ENCODE data around the gene AIF1. TPM values are rescaled to one million over a fixed set of nuclear protein-coding genes. Genes with fewer than 3 reads are reported as not detected.

The AIF1 gene
- total and polyA plus RNA-seq, 2 experiments from 2014 or later = 13.3 to 33.7 TPM

DNA sequence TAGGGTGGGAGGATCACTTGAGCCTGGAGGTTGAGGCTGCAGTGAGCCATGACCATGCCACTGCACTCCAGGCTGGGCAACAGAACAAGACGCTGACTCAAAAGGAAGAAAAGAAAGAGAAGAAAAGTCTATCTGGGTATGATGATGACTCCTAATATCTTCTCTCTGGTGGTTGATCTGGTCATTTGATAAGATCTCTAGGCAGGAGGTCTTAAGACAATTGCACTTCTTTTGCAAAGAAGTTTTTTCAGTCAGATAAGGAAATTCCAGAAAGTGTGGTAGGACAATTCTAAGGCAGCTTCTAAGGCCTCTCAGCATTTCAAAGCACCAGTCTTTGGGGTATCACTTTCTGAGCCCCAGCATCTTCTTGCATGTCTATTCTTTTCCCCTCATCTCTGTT is 7.7 kb upstream of the AIF1 start:
- Histone ChIP-seq H4K20me1 (replicated peaks; ENCODE audit: insufficient read depth) (no peaks in the 10 kb centered on the region), H3K36me3 (ENCODE audit: insufficient read depth) (no peaks in the 10 kb centered on the region), H3K27ac (ENCODE audit: low read depth) (no peak overlapping the region), H3K79me2 (replicated peaks; ENCODE audit: insufficient read depth) (no peaks in the 10 kb centered on the region), H3K27me3 (ENCODE audit: insufficient read depth) (no peaks in the 10 kb centered on the region), H3K4me1 (ENCODE audit: insufficient read depth) (peaks cover 3% of the 10 kb centered on the region; the same call in 1 of the 2 replicates), H3F3A (replicated peaks; ENCODE audit: low read depth) (no peaks in the 10 kb centered on the region), H3K4me3 (no peak overlapping the region), H3K9me2 (ENCODE audit: insufficient read depth) (no peaks in the 10 kb centered on the region), H2AFZ (no peak overlapping the region; the same call in 1 of the 2 replicates), H3K4me2 (no peak overlapping the region)
- ATAC-seq (no peak), DNase-seq (ENCODE audit: low spot score) (no peak)
- TF ChIP-seq, protein P1, sequence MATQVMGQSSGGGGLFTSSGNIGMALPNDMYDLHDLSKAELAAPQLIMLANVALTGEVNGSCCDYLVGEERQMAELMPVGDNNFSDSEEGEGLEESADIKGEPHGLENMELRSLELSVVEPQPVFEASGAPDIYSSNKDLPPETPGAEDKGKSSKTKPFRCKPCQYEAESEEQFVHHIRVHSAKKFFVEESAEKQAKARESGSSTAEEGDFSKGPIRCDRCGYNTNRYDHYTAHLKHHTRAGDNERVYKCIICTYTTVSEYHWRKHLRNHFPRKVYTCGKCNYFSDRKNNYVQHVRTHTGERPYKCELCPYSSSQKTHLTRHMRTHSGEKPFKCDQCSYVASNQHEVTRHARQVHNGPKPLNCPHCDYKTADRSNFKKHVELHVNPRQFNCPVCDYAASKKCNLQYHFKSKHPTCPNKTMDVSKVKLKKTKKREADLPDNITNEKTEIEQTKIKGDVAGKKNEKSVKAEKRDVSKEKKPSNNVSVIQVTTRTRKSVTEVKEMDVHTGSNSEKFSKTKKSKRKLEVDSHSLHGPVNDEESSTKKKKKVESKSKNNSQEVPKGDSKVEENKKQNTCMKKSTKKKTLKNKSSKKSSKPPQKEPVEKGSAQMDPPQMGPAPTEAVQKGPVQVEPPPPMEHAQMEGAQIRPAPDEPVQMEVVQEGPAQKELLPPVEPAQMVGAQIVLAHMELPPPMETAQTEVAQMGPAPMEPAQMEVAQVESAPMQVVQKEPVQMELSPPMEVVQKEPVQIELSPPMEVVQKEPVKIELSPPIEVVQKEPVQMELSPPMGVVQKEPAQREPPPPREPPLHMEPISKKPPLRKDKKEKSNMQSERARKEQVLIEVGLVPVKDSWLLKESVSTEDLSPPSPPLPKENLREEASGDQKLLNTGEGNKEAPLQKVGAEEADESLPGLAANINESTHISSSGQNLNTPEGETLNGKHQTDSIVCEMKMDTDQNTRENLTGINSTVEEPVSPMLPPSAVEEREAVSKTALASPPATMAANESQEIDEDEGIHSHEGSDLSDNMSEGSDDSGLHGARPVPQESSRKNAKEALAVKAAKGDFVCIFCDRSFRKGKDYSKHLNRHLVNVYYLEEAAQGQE (IDR thresholded peaks at IDR 0.05; ENCODE audit: unreplicated experiment) = no peak
- no peaks in the 10 kb centered on the region for H3K9me3 Mint-ChIP-seq
- peaks cover 5% of the 10 kb centered on the region; the same call in 2 of the 3 replicates for H3K4me1 Mint-ChIP-seq
- H3K27me3 Mint-ChIP-seq (ENCODE audit: insufficient read depth, low read depth, poor library complexity) = peaks cover 10% of the 10 kb centered on the region
- H3K27ac Mint-ChIP-seq = no peak overlapping the region
- no peaks in the 10 kb centered on the region for H3K36me3 Mint-ChIP-seq (ENCODE audit: low read depth)
- no peak overlapping the region for H3K4me3 Mint-ChIP-seq

- no peaks in the 10 kb centered on the region for H3F3A ChIP-seq (replicated peaks; ENCODE audit: low read depth)
- no peaks in the 10 kb centered on the region for H3K27me3 ChIP-seq (ENCODE audit: insufficient read depth)
- Mint-ChIP-seq H3K36me3 (ENCODE audit: low read depth) (no peaks in the 10 kb centered on the region), H3K4me1 (peaks cover 11% of the 10 kb centered on the region), H3K27ac (no peak overlapping the region), H3K27me3 (ENCODE audit: insufficient read depth, low read depth, poor library complexity) (peaks cover 9% of the 10 kb centered on the region), H3K9me3 (no peaks in the 10 kb centered on the region), H3K4me3 (no peak overlapping the region)
- DNase-seq (ENCODE audit: low spot score) = no peak
- H4K20me1 ChIP-seq (replicated peaks; ENCODE audit: insufficient read depth) = no peaks in the 10 kb centered on the region
- no peak for ATAC-seq
- no peaks in the 10 kb centered on the region for H3K9me2 ChIP-seq (ENCODE audit: insufficient read depth)
- H3K4me2 ChIP-seq = no peak overlapping the region
- H3K4me1 ChIP-seq (ENCODE audit: insufficient read depth) = peaks cover 8% of the 10 kb centered on the region
- H3K4me3 ChIP-seq = no peak overlapping the region
- H3K79me2 ChIP-seq (replicated peaks; ENCODE audit: insufficient read depth) = no peaks in the 10 kb centered on the region
- H3K27ac ChIP-seq (ENCODE audit: low read depth) = no peak overlapping the region
- H2AFZ ChIP-seq = peak overlapping the region; percentile 13; the same call in 1 of the 2 replicates
- H3K36me3 ChIP-seq (ENCODE audit: insufficient read depth) = no peaks in the 10 kb centered on the region
- TF ChIP-seq CTCF (conservative IDR thresholded peaks at IDR 0.05; ENCODE audit: low read depth in 2 of 2) (no peak), JUNB (IDR thresholded peaks at IDR 0.05; ENCODE audit: unreplicated experiment) (no peak), EZH2phosphoT487 (IDR thresholded peaks at IDR 0.05; ENCODE audit: unreplicated experiment) (no peak), ZNF114 (CRISPR knock-in tag; IDR thresholded peaks at IDR 0.05) (no peak), STAT1 (IDR thresholded peaks at IDR 0.05; ENCODE audit: unreplicated experiment) (no peak), EZH2 (IDR thresholded peaks at IDR 0.05; ENCODE audit: low read depth, unreplicated experiment) (no peak), ZNF462 (CRISPR knock-in tag; IDR thresholded peaks at IDR 0.05) (no peak), NANOG (IDR thresholded peaks at IDR 0.05; ENCODE audit: borderline replicate concordance) (no peak)
Measured at GRCh38 chr6:31609519-31610406, 5.3 kb upstream of the AIF1 start.
